GM19324 (cell line): ENCODE data around the gene CTDSPL.

Source experiments
- ATAC-seq: cut with Tn5 transposase; IDR thresholded peaks from one replicate; pipeline ENCODE4 v1.9.1; 2021; ENCODE audit warnings: mild to moderate bottlenecking, moderate library complexity; ENCODE audit not compliant: unreplicated experiment, low FRiP score

The CTDSPL gene

DNA sequence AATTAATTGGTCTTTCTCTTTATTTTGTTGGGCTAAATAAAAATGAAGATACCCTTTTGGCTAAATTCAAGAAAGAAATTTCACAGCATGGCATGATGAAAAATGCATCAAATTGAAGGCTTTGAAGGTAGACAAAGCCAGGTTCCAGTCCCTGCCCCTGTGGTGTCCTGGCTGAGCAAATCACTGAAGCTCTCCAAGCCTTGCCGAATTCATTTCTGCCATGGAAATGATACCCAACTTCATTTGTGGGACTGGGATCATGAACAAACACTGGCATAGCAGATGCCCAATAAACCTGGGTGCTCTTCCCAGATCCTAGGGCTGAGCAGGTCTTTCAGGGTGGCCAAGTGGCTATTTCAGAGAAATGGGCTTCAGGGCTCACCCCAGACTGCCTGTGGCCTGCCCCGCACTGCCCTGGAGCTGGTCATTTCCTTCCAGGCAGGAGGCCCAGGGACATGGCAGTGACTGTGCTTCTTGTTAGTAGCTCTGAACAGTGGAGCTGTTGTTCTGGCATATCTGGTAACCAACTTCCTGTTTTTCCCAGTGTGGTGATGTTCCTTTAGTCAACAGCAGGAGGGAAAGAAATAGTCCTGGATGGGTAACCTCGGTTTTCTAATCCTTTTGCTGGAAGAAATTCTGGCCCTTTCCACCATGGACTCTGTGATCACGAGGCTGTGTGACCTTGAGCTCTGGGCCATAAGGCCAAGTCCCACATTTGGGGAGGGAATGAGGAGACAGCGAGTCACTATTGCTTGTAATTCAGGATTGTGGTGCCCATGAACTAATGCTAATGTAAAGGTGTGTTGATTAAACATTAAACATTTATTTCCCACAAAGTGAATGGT, 47.6 kb downstream of the CTDSPL start:
- ATAC-seq = no peak

DNA sequence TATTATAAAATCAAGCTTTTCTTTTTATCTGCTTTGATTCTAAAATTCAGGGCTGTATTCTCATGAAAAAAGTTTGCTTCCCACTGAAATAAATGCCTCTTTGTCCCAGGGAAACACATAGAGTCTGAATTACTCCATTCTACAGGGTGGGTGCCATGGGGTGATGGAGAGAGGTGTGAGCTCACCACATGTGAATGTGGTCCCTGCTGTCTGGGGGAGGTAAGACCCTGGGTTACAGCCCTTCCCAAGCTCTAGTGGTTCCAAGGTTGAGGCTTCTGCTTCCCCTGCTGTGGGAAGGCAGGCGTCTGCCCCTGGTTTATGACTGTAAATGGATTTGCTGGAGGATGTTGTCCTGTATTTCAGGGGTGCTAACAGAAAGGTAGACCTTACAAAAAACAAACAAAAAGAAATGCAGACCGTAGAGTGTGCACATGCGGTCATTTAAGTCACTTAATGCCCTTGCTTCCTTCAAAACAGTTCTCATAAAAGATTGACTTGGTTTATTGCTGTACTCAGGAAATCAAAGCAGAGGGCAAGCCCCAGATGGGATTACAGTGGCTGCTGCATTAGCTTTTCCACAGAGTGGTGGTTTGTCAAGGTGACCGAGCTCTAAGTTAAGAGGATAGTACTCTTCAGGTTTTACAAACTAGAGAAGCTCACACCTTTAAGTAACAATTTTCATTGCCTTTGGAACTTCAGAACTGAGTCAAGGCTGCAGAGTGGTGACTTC, 49.2 kb downstream of the CTDSPL start:
- no peak for ATAC-seq

DNA sequence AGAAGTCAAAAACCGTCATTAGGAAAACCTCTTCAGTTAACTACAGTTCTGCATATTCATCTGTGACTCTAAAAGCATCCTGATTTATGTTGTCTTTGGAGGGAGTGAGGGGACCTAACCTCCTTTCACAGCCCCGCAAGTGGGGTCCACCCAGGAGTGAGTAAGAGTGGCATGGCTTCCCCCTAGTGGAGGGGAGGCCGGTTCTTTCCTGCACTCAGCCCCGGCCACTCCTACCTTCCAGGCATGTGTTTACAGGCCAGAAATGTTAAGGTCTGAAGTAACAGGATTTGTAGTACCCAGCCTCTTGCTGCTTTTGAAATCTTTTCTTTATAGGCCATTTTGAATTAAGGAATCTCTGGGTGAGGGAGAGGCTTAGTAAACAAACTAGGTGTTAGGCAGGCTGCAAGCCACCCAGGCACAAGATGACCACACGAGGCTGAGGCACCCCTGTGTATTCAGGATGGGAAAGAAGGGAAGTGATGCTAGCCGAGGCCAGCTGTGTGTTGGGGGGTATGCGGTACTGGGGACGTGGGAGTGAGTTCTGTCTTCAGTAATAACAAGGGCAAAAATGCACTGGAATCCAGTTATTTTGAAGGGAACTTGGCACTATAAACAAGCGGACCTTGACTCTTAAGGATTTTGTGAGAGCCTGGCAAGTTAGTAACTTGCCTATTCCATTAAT, 50.5 kb downstream of the CTDSPL start:
- no peak for ATAC-seq

DNA sequence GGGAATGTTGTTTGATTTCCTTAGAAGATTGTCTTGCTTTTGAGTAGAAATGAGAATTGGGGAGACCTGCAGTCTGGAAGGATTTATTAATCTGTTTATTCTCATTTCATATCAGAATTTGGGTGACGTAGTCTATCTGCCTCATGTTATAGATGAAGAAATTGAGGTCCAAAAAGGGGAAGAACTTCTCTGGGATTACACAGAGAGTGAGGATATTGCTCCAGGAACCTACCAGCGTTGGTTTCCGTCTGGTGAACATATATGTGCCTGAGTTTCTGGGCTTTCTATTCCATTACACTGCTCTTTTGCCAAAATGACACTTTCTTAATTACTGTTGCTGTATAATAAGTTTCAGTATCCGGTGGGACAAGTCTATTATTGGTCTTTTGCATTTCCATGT, 51.8 kb downstream of the CTDSPL start:
- no peak for ATAC-seq

DNA sequence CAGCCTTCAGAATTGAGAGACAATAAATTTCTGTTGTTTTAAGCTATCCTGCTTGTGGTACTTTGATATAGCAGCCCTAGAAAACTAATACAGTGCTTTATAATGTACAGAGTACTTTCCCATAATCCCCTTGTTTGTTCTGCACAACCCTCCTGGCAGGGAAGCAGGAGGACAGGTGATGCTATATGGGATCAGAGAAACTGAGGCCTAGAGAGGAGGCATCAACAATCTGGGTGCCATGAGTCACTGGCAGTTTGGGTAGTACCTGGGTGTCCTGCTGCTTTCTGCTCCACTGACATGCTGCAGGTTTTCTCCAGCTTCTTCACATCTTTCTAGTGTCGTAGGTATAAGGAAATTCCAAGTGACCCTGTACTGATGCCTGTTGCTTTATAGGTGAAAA, 55.0 kb downstream of the CTDSPL start:
- ATAC-seq = no peak

DNA sequence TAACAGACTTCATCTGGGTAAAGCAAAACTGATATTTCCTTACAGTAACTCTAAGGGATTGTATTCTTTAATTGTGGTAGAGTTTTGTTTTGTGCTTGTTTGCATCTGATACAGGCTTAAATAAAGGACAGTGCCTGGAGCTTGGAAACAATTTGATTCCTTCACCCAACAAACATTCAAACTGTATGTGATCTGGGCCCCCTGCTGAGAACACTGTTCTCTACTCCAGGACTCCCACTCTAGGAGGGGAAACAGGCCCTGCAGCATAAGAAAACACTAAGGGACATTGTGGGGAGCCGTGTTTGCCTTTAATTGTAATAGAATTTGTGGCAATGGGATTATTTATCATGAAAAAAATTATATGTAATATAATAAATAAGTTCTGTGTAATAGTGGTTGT, 56.9 kb downstream of the CTDSPL start:
- ATAC-seq = no peak

DNA sequence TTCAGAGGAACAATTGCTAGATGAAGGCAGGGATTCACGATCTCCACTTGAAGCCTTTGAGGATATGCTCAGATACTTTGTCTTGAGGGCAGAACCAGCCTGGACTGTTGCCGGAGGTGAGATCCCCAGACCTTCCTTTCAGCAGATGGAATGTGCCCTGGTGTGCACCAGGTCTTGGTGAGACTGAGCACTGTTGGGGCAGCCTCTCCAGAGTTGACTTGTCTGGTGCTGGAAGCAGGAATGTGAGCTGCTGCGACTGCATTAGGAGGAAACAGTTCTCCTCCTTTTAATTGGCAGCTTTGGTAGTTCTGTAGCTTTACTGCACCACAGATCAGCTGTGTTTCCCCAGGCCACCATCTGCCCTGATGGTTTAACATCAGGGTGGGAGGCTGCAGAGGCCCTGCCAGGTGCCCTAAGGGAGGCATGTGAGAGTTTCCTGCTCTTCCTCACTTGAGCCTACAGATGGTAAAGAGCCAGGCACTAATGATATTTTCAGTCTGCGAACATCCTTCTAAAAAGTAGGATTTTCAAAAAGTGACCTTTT, 58.5 kb downstream of the CTDSPL start:
- ATAC-seq = no peak

DNA sequence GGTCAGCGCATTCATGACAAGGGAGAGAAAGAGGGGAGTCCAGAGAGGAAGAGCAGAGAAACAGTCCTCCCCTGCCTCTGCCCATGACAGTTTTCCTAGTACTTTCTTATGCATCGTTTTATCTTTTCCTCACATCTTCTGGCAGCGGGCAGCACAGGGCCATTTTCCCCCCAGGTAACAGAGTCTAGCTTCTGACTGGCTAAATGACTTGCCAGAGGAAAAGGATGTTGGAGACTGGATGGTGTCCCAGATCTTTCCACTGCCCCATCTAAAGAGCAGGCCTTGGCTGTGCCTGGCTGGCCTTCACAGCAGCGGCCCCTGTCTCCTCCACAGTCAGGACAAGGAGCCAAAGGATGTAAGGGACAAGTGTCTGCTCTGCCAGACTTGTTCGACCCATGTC, 59.3 kb downstream of the CTDSPL start:
- no peak for ATAC-seq

DNA sequence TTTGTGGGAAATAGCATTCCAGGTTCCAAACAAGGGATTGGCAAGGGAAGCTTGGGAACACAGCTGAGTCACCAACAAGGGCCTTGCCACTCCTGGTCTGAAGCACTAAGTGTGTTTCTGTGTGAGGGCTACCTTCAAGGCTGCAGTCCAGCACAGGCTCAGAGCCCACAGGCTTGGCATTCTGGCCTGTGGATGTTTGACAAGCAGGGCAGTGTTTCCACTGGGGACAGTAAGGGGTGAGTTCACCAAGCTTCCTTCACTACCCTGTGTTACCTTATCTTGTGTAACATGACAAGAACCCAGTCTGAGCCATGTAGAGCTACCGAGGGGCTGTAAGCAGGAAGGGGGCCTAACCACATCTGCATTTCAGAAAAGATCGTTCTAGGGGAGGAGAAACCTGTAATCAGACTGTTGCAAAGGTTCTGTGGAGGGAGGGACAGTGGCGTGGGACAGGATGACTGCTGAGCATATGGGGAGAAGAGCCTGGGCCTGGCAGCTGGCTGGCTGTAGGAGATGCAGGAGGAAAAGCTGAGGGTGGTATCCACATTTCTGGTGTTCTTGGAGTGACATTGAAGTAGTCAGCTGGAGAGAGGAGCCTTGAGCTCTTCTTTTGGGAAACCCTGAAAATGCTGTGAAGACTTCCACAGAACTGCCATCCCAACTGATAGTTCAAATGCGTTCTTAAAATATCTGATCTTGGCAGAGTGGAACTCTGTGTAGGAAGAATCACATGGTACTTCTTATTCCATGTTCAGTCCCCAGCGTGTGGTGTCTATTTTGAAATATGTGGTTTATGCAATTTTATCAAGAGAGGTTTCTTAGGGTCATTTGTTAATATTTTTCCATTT, 61.3 kb downstream of the CTDSPL start:
- ATAC-seq = no peak

DNA sequence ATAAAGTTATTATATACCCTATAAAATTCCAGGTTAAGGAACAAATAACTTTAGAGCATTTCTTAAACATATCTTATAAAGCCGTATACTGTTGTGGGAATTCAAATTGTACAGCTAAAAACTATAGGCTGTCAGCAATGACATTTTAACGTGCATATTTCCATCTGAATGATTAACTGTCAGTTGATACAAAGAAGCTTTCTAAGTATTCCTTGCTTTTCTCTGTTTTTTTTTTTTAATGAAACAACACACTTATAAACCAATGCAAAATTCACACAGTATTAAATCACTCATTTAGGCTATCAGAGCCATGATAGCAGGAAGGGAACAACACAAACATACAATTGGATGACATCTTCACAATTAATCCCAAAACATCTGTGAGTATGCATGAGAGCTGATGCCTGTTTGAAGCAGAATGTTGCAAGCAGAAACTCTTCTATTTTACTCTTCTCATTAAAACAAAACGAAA, 61.9 kb downstream of the CTDSPL start:
- no peak for ATAC-seq

DNA sequence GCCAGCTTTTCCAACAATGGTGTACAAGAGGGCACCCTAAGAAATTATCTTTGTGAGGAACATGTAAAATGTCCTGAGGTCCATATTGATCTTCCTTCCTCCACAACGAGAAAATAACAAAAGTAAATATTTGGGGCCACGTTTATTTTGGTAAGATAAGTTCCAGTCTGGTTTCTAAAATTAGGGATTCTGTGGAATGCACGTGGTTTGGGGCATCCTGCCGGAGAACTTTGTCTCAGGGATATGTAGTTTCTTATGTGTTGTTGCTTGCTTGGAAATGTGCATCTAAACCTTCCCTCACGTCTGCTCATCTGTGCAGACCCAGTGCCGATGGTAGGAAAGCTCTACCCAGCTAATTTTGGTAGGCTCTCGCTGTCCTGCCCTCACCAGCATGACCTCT, 62.8 kb downstream of the CTDSPL start:
- no peak for ATAC-seq

DNA sequence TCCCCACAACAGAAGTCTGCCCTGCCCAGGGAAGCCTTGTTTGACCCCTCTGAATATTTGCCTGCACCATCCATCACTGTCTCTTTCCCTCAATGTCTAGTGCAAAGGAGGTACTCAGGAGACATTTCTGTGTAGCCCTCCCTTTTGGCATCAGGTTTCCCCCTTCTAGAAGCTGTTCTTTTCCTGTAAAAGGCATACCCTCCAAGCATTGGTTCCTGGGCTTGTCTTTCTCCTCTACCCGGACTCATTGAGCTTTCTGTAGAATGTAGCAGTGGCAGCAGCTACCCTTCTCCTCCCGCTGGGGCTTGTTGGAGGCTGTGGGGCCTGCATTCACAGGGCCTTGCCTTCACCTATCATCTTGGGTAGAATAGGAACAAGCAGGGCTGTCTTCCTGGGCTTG, 63.5 kb downstream of the CTDSPL start:
- no peak for ATAC-seq

DNA sequence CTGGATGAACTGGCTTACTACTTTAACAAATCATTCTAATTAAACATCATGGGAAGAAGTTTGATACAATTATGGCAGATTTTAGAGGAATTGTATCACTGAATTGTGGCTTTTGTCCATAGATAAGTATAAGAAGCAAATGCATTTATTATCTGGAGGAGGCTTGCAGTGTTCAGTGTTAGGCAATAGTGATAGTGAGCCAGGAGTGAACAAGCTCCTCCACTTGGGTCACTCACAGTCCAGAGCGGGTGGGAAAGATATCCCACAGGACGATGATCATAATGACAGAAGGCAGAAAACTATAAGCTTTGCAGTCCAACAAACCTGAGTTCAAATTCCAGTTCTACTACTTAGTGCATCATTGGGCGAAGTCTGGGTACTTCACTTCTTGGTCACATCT, 64.9 kb downstream of the CTDSPL start:
- no peak for ATAC-seq

DNA sequence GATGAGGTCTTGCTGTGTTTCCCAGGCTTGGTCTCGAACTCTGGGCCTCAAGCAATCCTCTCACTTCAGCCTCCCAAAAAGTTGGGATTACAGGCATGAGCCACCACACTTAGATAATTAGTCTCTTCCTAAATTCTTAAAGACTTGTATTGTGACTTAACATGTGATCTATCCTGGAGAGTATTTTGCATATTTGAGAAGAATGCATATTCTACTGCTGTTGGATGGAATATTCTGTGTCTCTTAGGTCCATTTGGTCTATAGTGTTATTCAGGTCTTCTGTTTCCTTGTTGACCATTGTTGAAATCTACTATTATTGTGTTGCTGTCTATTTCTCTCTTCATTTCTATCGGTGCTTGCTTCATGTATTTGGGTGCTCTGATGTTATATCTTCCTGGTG, 68.8 kb downstream of the CTDSPL start:
- no peak for ATAC-seq

DNA sequence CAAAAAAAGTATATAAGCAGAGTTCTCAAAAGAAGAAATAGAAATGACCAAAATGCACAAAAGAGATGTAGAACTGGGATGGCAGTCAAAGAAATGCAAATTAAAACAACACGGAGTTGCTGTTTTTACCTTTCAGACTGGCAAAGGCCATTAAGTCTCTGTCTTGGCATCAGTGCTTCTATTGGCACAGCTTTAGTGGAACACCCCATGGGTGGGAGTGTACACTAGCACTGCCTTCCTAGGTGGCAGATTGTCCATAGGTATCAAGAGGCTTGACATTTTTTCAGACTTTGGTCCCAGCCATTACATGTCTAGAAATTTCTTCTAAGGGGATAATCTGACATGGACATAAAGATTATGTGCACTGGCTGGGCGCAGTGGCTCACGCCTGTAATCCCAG, 70.8 kb downstream of the CTDSPL start:
- ATAC-seq = no peak

DNA sequence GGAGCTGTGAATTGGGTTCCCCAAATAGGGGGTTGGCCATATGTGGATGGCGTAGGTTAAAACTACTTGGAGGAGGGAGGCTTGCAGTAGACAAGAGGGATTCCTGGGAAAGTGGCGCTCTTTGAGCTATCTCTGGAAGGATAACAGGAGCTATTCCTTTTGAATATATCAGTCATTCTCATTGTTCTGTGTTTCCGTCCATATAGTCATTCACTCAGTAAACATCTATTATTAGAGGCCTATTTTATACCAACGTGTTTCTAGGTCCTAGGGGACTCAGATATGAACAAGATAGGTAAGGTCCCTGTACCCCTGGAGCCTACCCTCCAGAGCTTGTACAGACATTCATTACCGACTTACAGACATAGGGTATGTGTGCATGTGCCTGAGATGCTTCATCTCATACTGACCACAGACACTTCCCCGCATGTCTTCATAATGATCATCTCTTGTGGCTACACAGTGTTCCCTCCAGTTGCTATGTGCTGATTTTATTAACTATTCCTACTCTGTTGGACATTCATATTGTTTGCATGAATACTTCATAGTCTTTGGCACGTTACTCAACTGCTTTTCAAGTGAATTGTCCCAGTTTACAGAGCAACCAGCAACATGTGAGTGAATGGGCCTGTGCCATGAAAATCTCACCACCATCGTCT, 73.1 kb downstream of the CTDSPL start:
- ATAC-seq = no peak

DNA sequence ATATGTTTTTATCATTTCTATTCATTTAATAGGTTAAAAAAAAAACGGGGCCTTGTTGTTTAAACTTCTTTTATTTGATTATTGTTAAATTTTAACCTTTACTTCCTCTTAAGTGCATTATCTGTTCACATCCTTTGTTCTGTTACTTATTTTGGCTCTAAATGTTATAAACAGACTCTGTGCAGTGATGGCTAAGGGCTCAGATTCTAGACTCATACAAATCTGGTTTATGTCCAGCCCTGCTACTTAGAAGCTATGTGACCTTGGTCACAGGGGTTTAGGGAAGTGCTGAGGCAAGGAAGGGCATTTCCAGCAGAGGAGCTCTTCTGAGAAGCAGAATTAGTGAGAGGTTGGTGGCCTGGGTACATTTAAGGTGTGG, 73.6 kb downstream of the CTDSPL start:
- ATAC-seq = no peak

DNA sequence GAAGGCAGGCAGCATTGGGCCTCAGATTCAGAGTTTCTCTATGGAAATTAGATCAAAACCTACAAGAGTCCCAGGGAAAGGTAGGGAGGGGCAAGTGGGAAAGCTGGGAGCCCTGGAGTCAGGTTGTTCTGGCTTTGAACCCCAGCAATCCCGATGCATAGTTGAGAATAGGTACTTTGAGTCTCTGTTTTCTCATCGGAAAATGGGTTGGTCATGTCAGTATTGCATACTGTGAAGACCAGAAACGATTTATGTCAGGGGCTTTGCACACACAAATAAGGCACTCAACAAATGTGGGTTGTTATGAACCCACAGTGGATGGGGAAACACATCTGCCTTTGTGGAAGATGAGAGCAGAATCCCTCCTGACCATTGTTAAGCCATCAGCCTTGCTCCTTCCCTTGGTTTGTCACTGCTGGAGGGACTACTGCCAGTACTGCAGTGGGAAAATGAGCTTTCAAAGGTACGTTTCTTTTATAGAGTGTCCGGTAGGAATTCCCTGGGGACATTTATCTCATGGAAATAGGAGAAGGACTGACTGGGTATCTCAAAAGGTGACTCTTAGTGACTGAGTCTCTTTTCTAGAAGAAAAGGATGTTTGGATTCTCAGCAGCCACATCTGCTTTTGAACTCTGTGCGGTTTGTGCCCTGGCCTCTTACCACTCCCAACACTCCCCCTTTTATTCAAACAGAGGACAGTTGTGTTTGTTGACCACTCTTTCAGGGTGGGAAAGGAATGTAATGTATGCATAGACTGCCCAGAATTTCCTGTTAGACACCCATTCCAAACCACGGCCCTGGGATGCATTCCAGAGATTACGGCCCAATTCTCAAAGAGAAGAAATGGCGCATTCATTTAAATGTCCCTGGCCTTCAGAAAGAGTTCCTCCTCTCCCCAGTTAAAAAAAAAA, 74.3 kb downstream of the CTDSPL start:
- no peak for ATAC-seq

DNA sequence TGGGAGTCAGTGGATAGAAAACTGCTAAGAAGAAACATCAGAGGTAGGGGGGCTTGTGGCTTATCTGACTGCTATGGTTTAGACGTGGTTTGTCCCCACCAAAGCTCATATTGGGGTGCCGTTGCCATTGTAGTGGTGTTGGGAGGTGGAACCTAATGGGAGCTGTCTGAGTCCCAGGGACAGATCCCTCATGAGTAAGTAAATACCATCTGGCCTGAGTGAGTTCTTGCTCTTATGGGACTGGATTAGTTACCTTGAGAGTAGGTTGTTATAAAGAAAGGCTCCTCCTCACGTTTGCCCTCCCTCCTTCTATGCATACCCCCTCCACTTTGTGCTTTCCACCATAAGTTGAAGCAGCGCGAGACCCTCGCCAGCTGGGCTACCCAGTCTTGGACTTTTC, 75.5 kb downstream of the CTDSPL start:
- no peak for ATAC-seq
